ENCODE data around the gene ZFP91.

GRCh38 chr11:58578635-58579191 lies at the start of gene ZFP91:
- TF ChIP-seq CTCF (IDR thresholded peaks at IDR 0.05) (peak in 1 of 4 experiments; percentile 21), POLR2A (IDR thresholded peaks at IDR 0.05) (peak; percentile 68 to 80)

All from uterus (tissue), 2 donors.